Small intestine (tissue), 7 donors: Measurements from ENCODE around the gene IL31RA. TPM values are rescaled to one million over a fixed set of nuclear protein-coding genes. Genes with fewer than 3 reads are reported as not detected.

Source experiments
- DNase-seq, 2 donors: peaks; one replicate each; pipeline versions ENCODE4 v3.0.0 to v3.0.0-alpha.2; 2013
- FAIRE-seq: peaks from 2 replicates; lab custom pipeline; 2012; peaks lifted over from hg19 to GRCh38; lab: Jason Lieb, UNC
- H3K27ac ChIP-seq, 3 donors: one replicate each; pipeline ENCODE4 v1.5.1; 2013; ENCODE audit warnings: low read length in 2 of 3, mild to moderate bottlenecking in 2 of 3, control low read depth in 1 of 3, inconsistent platforms in 1 of 3, low read depth in 1 of 3, moderate library complexity in 1 of 3
- H3K27me3 ChIP-seq, 3 donors: one replicate each; pipeline ENCODE4 v1.6.1; 2013; ENCODE audit warnings: low read length in 3 of 3, inconsistent platforms in 1 of 3; ENCODE audit not compliant: control insufficient read depth in 3 of 3, insufficient read depth in 3 of 3
- H3K36me3 ChIP-seq, 3 donors: one replicate each; pipeline ENCODE4 v1.6.1; 2013; ENCODE audit warnings: low read length in 3 of 3, inconsistent platforms in 1 of 3, low read depth in 1 of 3, mild to moderate bottlenecking in 1 of 3, moderate library complexity in 1 of 3; ENCODE audit not compliant: control insufficient read depth in 3 of 3, insufficient read depth in 2 of 3
- H3K4me1 ChIP-seq, 3 donors: one replicate each; pipeline ENCODE4 v1.6.1; 2013; ENCODE audit warnings: low read length in 2 of 3, inconsistent platforms in 1 of 3, low read depth in 1 of 3, mild to moderate bottlenecking in 1 of 3, moderate library complexity in 1 of 3; ENCODE audit not compliant: control insufficient read depth in 3 of 3, insufficient read depth in 2 of 3
- H3K4me3 ChIP-seq, 3 donors: one replicate each; pipeline ENCODE4 v1.5.1; 2013; ENCODE audit warnings: low read length in 3 of 3, control low read depth in 1 of 3, inconsistent platforms in 1 of 3, low read depth in 1 of 3, mild to moderate bottlenecking in 1 of 3, moderate library complexity in 1 of 3
- H3K9me3 ChIP-seq, 2 donors: one replicate each; pipeline ENCODE4 v1.6.1; 2013; ENCODE audit warnings: low read depth in 1 of 2, low read length in 1 of 2; ENCODE audit not compliant: control insufficient read depth in 2 of 2, insufficient read depth in 1 of 2
- WGBS, 3 donors: extraction: QIAGEN DNeasy Blood & Tissue Kit; methylation state at CpG; one replicate each; pipeline ENCODE4 v1.1.7; 2013; 5-methylcytosine and 5-hydroxymethylcytosine counted together
- polyA plus RNA-seq, 4 donors: library from polyadenylated mRNA; stranded (reverse) in 3 of 4; unstranded in 1 of 4; fragments of 200-250 nt in 3 of 4; fragments of 120-200 nt in 1 of 4; gene quantifications; one replicate each; pipeline versions ENCODE4 v1.2.1 to v1.2.3, GENCODE V29; 2013
- donor health status: healthy with polysubstance abuse.
- donor health status: control.
- donor health status: control.
- donor health status: Bipolar disorder and iron deficiency.
- donor health status: healthy.

The IL31RA gene
- polyA plus RNA-seq, 4 donors, result 0.04 TPM; not detected in 2

DNA sequence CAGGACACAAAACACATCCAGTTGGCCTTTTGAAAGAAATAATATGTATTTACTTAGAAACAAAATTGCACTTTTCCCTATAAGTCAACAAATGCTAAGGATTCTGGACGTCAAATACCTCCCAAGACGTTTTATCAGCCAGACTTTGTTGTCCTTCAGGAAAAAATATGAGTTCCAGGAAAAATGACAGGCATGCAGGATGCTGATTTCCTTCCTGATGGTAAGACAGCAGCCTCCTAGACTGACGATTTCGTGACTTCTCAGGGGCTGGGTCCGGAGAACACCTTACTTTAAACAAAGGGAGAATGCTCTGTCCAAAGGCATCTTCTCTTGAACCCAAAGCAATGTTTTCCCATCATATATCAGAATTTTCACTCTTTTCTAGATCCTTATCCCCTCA lies 74.6 kb downstream of the IL31RA start:
- FAIRE-seq, result no peak
- H3K4me1 ChIP-seq, result no peaks in the 10 kb centered on the region
- H3K36me3 ChIP-seq, result no peaks in the 10 kb centered on the region
- no peak for DNase-seq
- H3K27ac ChIP-seq, result no peak overlapping the region
- WGBS, 3 donors, result 74 to 89% (median 81%) methylated on average over 5 of the region's 5 CpGs
- no peaks in the 10 kb centered on the region for H3K9me3 ChIP-seq
- H3K4me3 ChIP-seq, result no peak overlapping the region
- no peaks in the 10 kb centered on the region for H3K27me3 ChIP-seq

- no peak for FAIRE-seq
- Histone ChIP-seq H3K27ac (no peak overlapping the region), H3K36me3 (no peaks in the 10 kb centered on the region), H3K4me1 (no peaks in the 10 kb centered on the region), H3K4me3 (no peak overlapping the region), H3K27me3 (no peaks in the 10 kb centered on the region), H3K9me3 (no peaks in the 10 kb centered on the region)
- DNase-seq, result no peak
- WGBS, 3 donors, result 90 to 96% (median 91%) methylated on average over 5 of the region's 5 CpGs
Observed at GRCh38 chr5:55926476-55926875, 75.3 kb downstream of the IL31RA start.

GRCh38 chr5:55927861-55928655 lies 76.9 kb downstream of the IL31RA start:
- Histone ChIP-seq H3K36me3 (no peaks in the 10 kb centered on the region), H3K4me1 (peaks cover 0 to 3% (median 0%) of the 10 kb centered on the region in 3 donors), H3K9me3 (no peaks in the 10 kb centered on the region), H3K27me3 (no peaks in the 10 kb centered on the region), H3K27ac (no peak overlapping the region), H3K4me3 (no peak overlapping the region)
- DNase-seq (no peak), FAIRE-seq (no peak)
- WGBS, 3 donors, result 76 to 85% (median 81%) methylated on average over 12 of the region's 12 CpGs

- Histone ChIP-seq H3K4me1 (peaks cover 0 to 12% (median 0%) of the 10 kb centered on the region in 3 donors), H3K9me3 (no peaks in the 10 kb centered on the region), H3K36me3 (no peaks in the 10 kb centered on the region), H3K27ac (no peak overlapping the region), H3K27me3 (no peaks in the 10 kb centered on the region), H3K4me3 (no peak overlapping the region)
- DNase-seq (no peak), FAIRE-seq (no peak)
- 86 to 88% (median 87%) methylated on average over 12 of the region's 12 CpGs for WGBS, 3 donors
Observed at GRCh38 chr5:55929020-55929799, 78.1 kb downstream of the IL31RA start.

DNA sequence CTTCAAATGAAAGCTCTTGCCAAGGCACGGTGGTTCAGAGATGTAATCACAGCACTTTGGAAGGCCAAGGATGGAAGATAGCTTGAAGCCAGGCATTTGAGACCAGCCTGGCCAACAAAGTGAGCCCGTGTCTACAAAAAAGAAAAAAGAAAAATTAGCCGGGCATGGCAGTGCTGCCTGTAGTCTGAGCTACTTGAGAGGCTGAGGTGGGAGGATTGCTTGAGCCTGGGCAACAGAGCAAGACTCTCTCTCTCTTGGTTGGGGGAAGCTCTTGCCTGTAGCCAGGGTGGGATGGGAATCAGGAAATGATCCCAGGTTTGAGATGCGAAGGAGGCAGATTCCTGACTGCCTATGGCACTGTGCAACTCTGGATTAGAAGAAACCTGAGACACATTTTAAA lies 81.5 kb downstream of the IL31RA start:
- H3K4me1 ChIP-seq, result peaks cover 0 to 20% (median 0%) of the 10 kb centered on the region in 3 donors
- DNase-seq (no peak), FAIRE-seq (no peak)
- 87 to 95% (median 92%) methylated on average over 4 of the region's 4 CpGs for WGBS, 3 donors
- H3K27ac ChIP-seq, result no peak overlapping the region
- no peaks in the 10 kb centered on the region for H3K9me3 ChIP-seq
- no peak overlapping the region for H3K4me3 ChIP-seq
- H3K36me3 ChIP-seq, result peaks cover 0 to 2% (median 0%) of the 10 kb centered on the region in 3 donors
- H3K27me3 ChIP-seq, result no peaks in the 10 kb centered on the region

GRCh38 chr5:55933377-55934114 lies 82.4 kb downstream of the IL31RA start:
- Histone ChIP-seq H3K27ac (peak overlapping the region in 1 of 3 donors; percentile 79), H3K36me3 (peaks cover 0 to 2% (median 0%) of the 10 kb centered on the region in 3 donors), H3K4me3 (no peak overlapping the region), H3K4me1 (peaks cover 0 to 20% (median 0%) of the 10 kb centered on the region in 3 donors), H3K9me3 (no peaks in the 10 kb centered on the region), H3K27me3 (no peaks in the 10 kb centered on the region)
- FAIRE-seq (no peak), DNase-seq (no peak)
- 87 to 88% (median 88%) methylated on average over 14 of the region's 14 CpGs for WGBS, 3 donors

DNA sequence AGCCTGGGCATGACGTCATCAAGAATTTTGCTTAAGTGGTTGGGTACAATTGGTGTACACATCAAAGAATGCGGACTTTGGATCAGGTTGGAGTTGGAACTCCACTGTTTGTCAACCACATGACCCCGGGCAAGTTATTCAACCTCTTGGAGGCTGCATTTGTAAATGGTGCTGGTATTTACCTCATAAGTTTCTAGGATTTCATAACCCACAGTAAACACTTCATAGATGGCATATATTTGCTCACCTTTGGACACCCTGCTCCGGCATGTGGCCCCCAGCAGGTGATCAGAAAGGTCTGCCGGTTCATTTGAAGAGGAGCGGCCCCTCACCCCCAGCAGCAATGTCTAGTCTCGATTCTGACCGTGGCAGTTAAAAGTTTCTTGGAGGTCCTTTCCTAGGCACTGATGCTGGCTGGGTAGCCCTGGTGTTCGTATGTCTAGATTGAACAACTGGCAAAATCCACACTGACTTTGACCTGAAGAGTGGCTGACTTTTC lies 83.0 kb downstream of the IL31RA start:
- Histone ChIP-seq H3K4me1 (peaks cover 0 to 20% (median 0%) of the 10 kb centered on the region in 3 donors), H3K27me3 (no peaks in the 10 kb centered on the region), H3K36me3 (peaks cover 0 to 2% (median 0%) of the 10 kb centered on the region in 3 donors), H3K9me3 (no peaks in the 10 kb centered on the region), H3K27ac (peak overlapping the region in 1 of 3 donors; percentile 79), H3K4me3 (no peak overlapping the region)
- peak; percentile 73 to 95 for DNase-seq
- FAIRE-seq, result no peak
- WGBS, 3 donors, result 33 to 71% (median 48%) methylated on average over 9 of the region's 9 CpGs

DNA sequence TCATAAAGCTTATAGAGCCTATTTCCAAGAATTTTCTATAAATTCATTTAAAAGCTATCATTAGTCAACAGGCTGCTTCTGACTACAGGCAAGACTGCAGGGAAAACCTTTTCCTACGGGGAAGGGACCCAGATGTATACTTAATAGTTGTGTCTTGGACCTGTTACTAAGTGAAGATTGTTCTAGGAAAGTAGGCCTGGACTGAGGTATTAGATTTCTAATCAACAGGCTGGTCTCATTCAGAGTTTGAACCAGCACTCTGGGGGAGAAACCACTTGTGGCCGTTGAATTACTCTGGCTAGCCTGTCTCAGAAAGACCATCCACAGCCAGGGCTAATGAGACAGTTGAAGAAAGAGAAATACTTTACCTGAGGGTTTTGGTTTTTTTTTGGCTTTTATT lies 83.6 kb downstream of the IL31RA start:
- 70 to 76% (median 75%) methylated on average over 2 of the region's 2 CpGs for WGBS, 3 donors
- FAIRE-seq (no peak), DNase-seq (no peak)
- H3K4me3 ChIP-seq, result no peak overlapping the region
- no peaks in the 10 kb centered on the region for H3K27me3 ChIP-seq
- peaks cover 0 to 3% (median 0%) of the 10 kb centered on the region in 3 donors for H3K36me3 ChIP-seq
- H3K4me1 ChIP-seq, result peaks cover 0 to 20% (median 0%) of the 10 kb centered on the region in 3 donors
- H3K9me3 ChIP-seq, result no peaks in the 10 kb centered on the region
- peak overlapping the region in 1 of 3 donors; percentile 78 for H3K27ac ChIP-seq
